GM10266 (cell line): Measurements from ENCODE around the gene RGS2.

Source experiments
- DNase-seq: peaks from one replicate; pipeline ENCODE4 v3.0.0; 2012; ENCODE audit errors: extremely low spot score
- CTCF ChIP-seq: IDR thresholded peaks from 2 replicates; pipeline ENCODE4 v1.5.1; 2012; ENCODE audit warnings: mild to moderate bottlenecking, low read depth; ENCODE audit not compliant: control insufficient read depth, insufficient read depth; ENCODE audit errors: missing control alignments

Gene RGS2

GRCh38 chr1:192844360-192844759, 35.5 kb downstream of the RGS2 start:
- TF ChIP-seq CTCF, result no peak
- no peak for DNase-seq

- TF ChIP-seq CTCF, result no peak
- DNase-seq, result no peak
Measured at GRCh38 chr1:192846950-192847349, 38.1 kb downstream of the RGS2 start.

- TF ChIP-seq CTCF, result no peak
- no peak for DNase-seq
Measured at GRCh38 chr1:192849011-192849410, 40.2 kb downstream of the RGS2 start.

GRCh38 chr1:192849442-192849841, 40.6 kb downstream of the RGS2 start:
- TF ChIP-seq CTCF, result no peak
- DNase-seq, result no peak

GRCh38 chr1:192852001-192852947, 43.4 kb downstream of the RGS2 start:
- DNase-seq, result no peak
- no peak for TF ChIP-seq CTCF

- TF ChIP-seq CTCF, result no peak
- DNase-seq, result peak; percentile 14
Measured at GRCh38 chr1:192858456-192858855, 49.6 kb downstream of the RGS2 start.

- DNase-seq, result no peak
- no peak for TF ChIP-seq CTCF
Measured at GRCh38 chr1:192859808-192860207, 51.0 kb downstream of the RGS2 start.
